ENCODE measurements around the gene ARMH4. TPM values are rescaled to one million over a fixed set of nuclear protein-coding genes. Genes with fewer than 3 reads are reported as not detected.
A peak's percentile ranks its signal among the peaks of the same experiment; 100 is the strongest.

The ARMH4 gene
- total RNA-seq, 4 donors from 2014 or later = 5.0 to 8.0 (median 5.8) TPM

GRCh38 chr14:58107947-58108552 is 44.0 kb downstream of the ARMH4 start:
- no peaks in the 10 kb centered on the region for H3K36me3 ChIP-seq
- peaks cover 0 to 12% (median 6%) of the 10 kb centered on the region in 4 donors for H3K4me1 ChIP-seq
- no peak for DNase-seq (ENCODE audit: extremely low spot score)
- WGBS = 21% methylated on average over 4 of the region's 4 CpGs
- H3K9me3 ChIP-seq = no peaks in the 10 kb centered on the region
- H3K4me3 ChIP-seq = no peak overlapping the region
- intact Hi-C loops (cut with DNase I) = loop anchor here (1.0 to 5.0 kb wide), 2 partner anchors 44 to 58 kb away; partner anchors contain the start of gene ARMH4
- TF ChIP-seq, protein P1, sequence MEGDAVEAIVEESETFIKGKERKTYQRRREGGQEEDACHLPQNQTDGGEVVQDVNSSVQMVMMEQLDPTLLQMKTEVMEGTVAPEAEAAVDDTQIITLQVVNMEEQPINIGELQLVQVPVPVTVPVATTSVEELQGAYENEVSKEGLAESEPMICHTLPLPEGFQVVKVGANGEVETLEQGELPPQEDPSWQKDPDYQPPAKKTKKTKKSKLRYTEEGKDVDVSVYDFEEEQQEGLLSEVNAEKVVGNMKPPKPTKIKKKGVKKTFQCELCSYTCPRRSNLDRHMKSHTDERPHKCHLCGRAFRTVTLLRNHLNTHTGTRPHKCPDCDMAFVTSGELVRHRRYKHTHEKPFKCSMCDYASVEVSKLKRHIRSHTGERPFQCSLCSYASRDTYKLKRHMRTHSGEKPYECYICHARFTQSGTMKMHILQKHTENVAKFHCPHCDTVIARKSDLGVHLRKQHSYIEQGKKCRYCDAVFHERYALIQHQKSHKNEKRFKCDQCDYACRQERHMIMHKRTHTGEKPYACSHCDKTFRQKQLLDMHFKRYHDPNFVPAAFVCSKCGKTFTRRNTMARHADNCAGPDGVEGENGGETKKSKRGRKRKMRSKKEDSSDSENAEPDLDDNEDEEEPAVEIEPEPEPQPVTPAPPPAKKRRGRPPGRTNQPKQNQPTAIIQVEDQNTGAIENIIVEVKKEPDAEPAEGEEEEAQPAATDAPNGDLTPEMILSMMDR (IDR thresholded peaks at IDR 0.05) = peak; percentile 80 to 84 (median 81)
- TF ChIP-seq EP300 (IDR thresholded peaks at IDR 0.05) = no peak
- no peaks in the 10 kb centered on the region for H3K27me3 ChIP-seq
- no peak overlapping the region for H3K27ac ChIP-seq (replicated peaks in 1 of 4)

DNA sequence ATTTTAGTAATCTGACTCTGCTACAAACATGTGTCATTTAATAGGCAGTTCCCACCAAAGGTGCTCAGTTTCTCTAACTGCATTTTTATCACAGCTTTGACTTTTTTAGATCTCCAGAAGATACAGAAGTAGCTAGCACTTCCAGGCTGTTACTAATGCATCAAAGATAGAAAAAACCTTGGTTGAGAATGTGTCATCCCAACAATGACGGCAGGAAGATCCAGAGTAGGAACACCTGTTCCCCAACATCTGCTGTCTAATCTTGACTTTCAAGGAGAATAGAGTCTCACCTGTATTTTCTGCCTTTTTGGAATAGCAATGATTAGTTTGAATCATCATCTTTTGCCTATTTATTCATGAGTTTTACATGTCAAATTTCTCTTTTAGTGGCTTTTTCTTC is 45.0 kb downstream of the ARMH4 start:
- H3K4me3 ChIP-seq = no peak overlapping the region
- no peaks in the 10 kb centered on the region for H3K9me3 ChIP-seq
- TF ChIP-seq POLR2A (IDR thresholded peaks at IDR 0.05; ENCODE audit: low read depth) = no peak
- TF ChIP-seq POLR2AphosphoS5 (IDR thresholded peaks at IDR 0.05) = no peak
- TF ChIP-seq EP300 (IDR thresholded peaks at IDR 0.05) = no peak
- TF ChIP-seq, protein P1 (IDR thresholded peaks at IDR 0.05) = no peak
- DNase-seq (ENCODE audit: extremely low spot score) = no peak
- H3K36me3 ChIP-seq = no peaks in the 10 kb centered on the region
- no peak overlapping the region for H3K27ac ChIP-seq (replicated peaks in 1 of 4)
- intact Hi-C loops (cut with DNase I) = loop anchor here (5.0 kb wide), 1 partner anchor 45 kb away; the partner anchor contains the start of gene ARMH4
- peaks cover 0 to 12% (median 6%) of the 10 kb centered on the region in 4 donors for H3K4me1 ChIP-seq
- no peaks in the 10 kb centered on the region for H3K27me3 ChIP-seq
- 79% methylated on average over 1 of the region's 1 CpG for WGBS

DNA sequence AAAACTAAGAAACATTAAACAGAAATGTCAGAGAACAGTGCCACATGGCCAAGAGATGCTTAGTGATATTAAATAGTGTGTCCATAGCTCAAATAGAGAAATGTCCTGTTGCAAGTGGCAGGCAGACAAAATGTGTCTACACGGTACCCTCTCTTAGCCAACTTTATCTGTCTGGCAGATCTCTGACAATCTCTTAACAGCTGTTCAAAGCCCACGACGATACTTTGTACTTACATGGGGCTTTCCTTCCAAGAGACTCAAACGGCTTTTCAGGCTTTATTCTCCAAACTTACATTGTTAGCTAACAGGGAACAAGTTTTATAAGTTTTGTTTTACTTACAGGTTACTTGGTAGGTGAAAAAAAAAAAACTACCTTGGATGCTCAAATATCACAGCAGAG is 45.6 kb downstream of the ARMH4 start:
- TF ChIP-seq EP300 (IDR thresholded peaks at IDR 0.05) (no peak), POLR2A (IDR thresholded peaks at IDR 0.05; ENCODE audit: low read depth) (no peak), POLR2AphosphoS5 (IDR thresholded peaks at IDR 0.05) (no peak)
- TF ChIP-seq, protein P1 (IDR thresholded peaks at IDR 0.05) = no peak
- no peak for DNase-seq (ENCODE audit: extremely low spot score)
- H3K27ac ChIP-seq (replicated peaks in 1 of 4) = no peak overlapping the region
- 30% methylated on average over 4 of the region's 4 CpGs for WGBS
- intact Hi-C loops (cut with DNase I) = loop anchor here (5.0 kb wide), 1 partner anchor 46 kb away; the partner anchor contains the start of gene ARMH4
- H3K27me3 ChIP-seq = no peaks in the 10 kb centered on the region
- no peak overlapping the region for H3K4me3 ChIP-seq
- no peaks in the 10 kb centered on the region for H3K36me3 ChIP-seq
- peaks cover 0 to 12% (median 6%) of the 10 kb centered on the region in 4 donors for H3K4me1 ChIP-seq
- no peaks in the 10 kb centered on the region for H3K9me3 ChIP-seq

DNA sequence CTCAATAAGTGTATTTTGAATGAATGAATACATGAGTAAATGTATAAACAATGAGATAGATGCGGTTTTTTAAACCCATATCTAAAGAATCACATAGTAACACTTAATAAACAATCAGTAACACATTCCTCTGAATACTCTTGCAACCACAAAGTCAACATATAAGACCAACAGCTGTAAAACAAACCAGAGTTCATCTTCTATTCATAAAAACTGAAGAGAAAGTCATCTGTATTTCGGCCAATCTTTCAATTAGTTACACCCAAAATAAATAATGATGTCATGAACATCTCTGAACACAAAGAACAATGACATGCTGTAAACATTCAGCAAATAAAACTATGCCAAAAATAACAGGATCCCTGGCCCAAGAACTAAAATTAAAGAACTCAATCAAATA is 47.2 kb downstream of the ARMH4 start:
- H3K27ac ChIP-seq (replicated peaks in 1 of 4) = no peak overlapping the region
- WGBS = 22% methylated on average over 2 of the region's 2 CpGs
- intact Hi-C loops (cut with DNase I) = loop anchor here (5.0 kb wide), 1 partner anchor 47 kb away; the partner anchor contains the start of gene ARMH4

More for the DNA sequence above, 47.2 kb downstream of the ARMH4 start:
- H3K9me3 ChIP-seq = no peaks in the 10 kb centered on the region
- H3K36me3 ChIP-seq = no peaks in the 10 kb centered on the region
- TF ChIP-seq POLR2A (IDR thresholded peaks at IDR 0.05; ENCODE audit: low read depth) (no peak), POLR2AphosphoS5 (IDR thresholded peaks at IDR 0.05) (no peak), EP300 (IDR thresholded peaks at IDR 0.05) (no peak)
- TF ChIP-seq, protein P1 (IDR thresholded peaks at IDR 0.05) = no peak
- H3K4me1 ChIP-seq = peaks cover 0 to 12% (median 6%) of the 10 kb centered on the region in 4 donors
- H3K4me3 ChIP-seq = no peak overlapping the region
- H3K27me3 ChIP-seq = no peaks in the 10 kb centered on the region
- no peak for DNase-seq (ENCODE audit: extremely low spot score)

Measured in esophagus muscularis mucosa (tissue), 4 donors.